Mesendoderm (in vitro differentiated cells): ENCODE measurements around the gene OBSCN.
A peak's percentile ranks its signal among the peaks of the same experiment; 100 is the strongest.

Experiments
- DNase-seq: peaks from one replicate; pipeline ENCODE4 v3.0.0; 2013
- H2AK5ac ChIP-seq: 2 replicates; pipeline ENCODE4 v1.6.1; 2013; ENCODE audit warnings: low read length, inconsistent platforms
- H2BK120ac ChIP-seq: 2 replicates; pipeline ENCODE4 v1.6.1; 2013; ENCODE audit warnings: low read depth, mild to moderate bottlenecking, low read length, moderate library complexity, mixed read lengths
- H2BK15ac ChIP-seq: replicated peaks from 2 replicates; pipeline ENCODE4 v1.6.1; 2013; ENCODE audit warnings: low read depth, mild to moderate bottlenecking, moderate library complexity
- H2BK5ac ChIP-seq: 2 replicates; pipeline ENCODE4 v1.6.1; 2013; ENCODE audit warnings: low read length, inconsistent platforms
- H3K18ac ChIP-seq: 2 replicates; pipeline ENCODE4 v1.6.1; 2013; ENCODE audit warnings: mild to moderate bottlenecking, low read length, mixed read lengths
- H3K23ac ChIP-seq: one replicate; pipeline ENCODE4 v1.6.1; 2013; ENCODE audit warnings: low read length
- H3K27ac ChIP-seq: 2 replicates; pipeline ENCODE4 v1.5.1; 2013; ENCODE audit warnings: low read depth, mild to moderate bottlenecking, inconsistent platforms, low read length, moderate library complexity
- H3K27me3 ChIP-seq: 2 replicates; pipeline ENCODE4 v1.6.1; 2013; ENCODE audit warnings: low read length, control low read depth, mild to moderate bottlenecking, inconsistent platforms; ENCODE audit not compliant: insufficient read depth, poor library complexity
- H3K36me3 ChIP-seq: 2 replicates; pipeline ENCODE4 v1.6.1; 2013; ENCODE audit warnings: low read length, inconsistent platforms; ENCODE audit not compliant: control insufficient read depth, insufficient read depth
- H3K4ac ChIP-seq: one replicate; pipeline ENCODE4 v1.6.1; 2013; ENCODE audit warnings: low read depth, mild to moderate bottlenecking, low read length, moderate library complexity
- H3K4me1 ChIP-seq: 2 replicates; pipeline ENCODE4 v1.6.1; 2013; ENCODE audit warnings: low read depth, low read length, inconsistent platforms; ENCODE audit not compliant: control insufficient read depth
- H3K4me2 ChIP-seq: 2 replicates; pipeline ENCODE4 v1.6.1; 2013; ENCODE audit warnings: low read length
- H3K4me3 ChIP-seq: 2 replicates; pipeline ENCODE4 v1.5.1; 2013; ENCODE audit warnings: mild to moderate bottlenecking, low read length
- H3K56ac ChIP-seq: one replicate; pipeline ENCODE4 v1.6.1; 2013; ENCODE audit warnings: low read length
- H3K79me1 ChIP-seq: 2 replicates; pipeline ENCODE4 v1.6.1; 2013; ENCODE audit warnings: low read length, inconsistent platforms
- H3K79me2 ChIP-seq: 2 replicates; pipeline ENCODE4 v1.6.1; 2013; ENCODE audit warnings: mild to moderate bottlenecking, low read length; ENCODE audit not compliant: control insufficient read depth, insufficient read depth
- H3K9ac ChIP-seq: 2 replicates; pipeline ENCODE4 v1.6.1; 2013; ENCODE audit warnings: low read length, inconsistent platforms
- H4K5ac ChIP-seq: one replicate; pipeline ENCODE4 v1.6.1; 2013; ENCODE audit warnings: low read length
- H4K8ac ChIP-seq: one replicate; pipeline ENCODE4 v1.6.1; 2013; ENCODE audit warnings: low read depth, mild to moderate bottlenecking, control low read depth, low read length, moderate library complexity
- WGBS: extraction: QIAGEN DNeasy Blood & Tissue Kit; methylation state at CpG from one replicate; pipeline ENCODE4 v1.1.7; 2013; ENCODE audit warnings: low lambda C conversion rate, missing lambda C conversion rate; ENCODE audit not compliant: insufficient coverage; ENCODE audit errors: extremely low coverage; 5-methylcytosine and 5-hydroxymethylcytosine counted together

Gene OBSCN

GRCh38 chr1:228414511-228415211, 206.8 kb downstream of the OBSCN start:
- no peak overlapping the region for H2AK5ac ChIP-seq
- H3K79me1 ChIP-seq: no peaks in the 10 kb centered on the region
- no peak overlapping the region for H3K23ac ChIP-seq
- peak overlapping the region; percentile 23 for H3K9ac ChIP-seq
- no CpG with 5 or more reads among the region's 25 CpGs for WGBS
- DNase-seq: no peak
- H2BK120ac ChIP-seq: no peak overlapping the region
- H3K27me3 ChIP-seq: no peaks in the 10 kb centered on the region
- no peak overlapping the region for H2BK5ac ChIP-seq
- no peak overlapping the region for H4K8ac ChIP-seq
- no peak overlapping the region for H3K4me2 ChIP-seq
- H3K27ac ChIP-seq: no peak overlapping the region
- no peaks in the 10 kb centered on the region for H3K36me3 ChIP-seq
- H2BK15ac ChIP-seq: no peak overlapping the region
- H3K4ac ChIP-seq: no peak overlapping the region
- no peaks in the 10 kb centered on the region for H3K79me2 ChIP-seq
- peaks cover 14% of the 10 kb centered on the region for H3K4me1 ChIP-seq
- H3K18ac ChIP-seq: no peak overlapping the region
- no peak overlapping the region for H3K4me3 ChIP-seq
- H3K56ac ChIP-seq: no peak overlapping the region
- H4K5ac ChIP-seq: no peak overlapping the region

DNA sequence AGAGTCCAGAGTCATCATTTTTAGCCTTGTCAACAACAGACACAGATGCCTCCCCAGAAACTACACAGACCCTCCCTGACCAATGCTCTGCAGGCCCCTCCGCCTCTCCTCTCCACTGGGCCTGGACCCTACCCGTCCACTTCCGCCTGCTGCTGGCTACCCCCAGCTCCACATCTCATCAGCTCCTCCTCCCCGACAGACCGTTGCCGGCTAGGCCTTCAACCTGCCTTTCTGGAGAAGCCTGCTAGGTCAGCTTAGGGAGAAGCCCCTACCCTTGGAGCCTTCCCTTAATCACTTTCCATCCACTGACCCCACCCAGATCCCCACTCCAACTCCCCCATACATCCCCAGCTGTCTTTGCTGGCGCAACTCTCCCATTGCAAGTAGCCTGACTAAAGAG, 207.4 kb downstream of the OBSCN start:
- Histone ChIP-seq H3K18ac (no peak overlapping the region), H3K9ac (peak overlapping the region; percentile 23), H3K4me2 (no peak overlapping the region), H3K23ac (no peak overlapping the region), H3K27me3 (no peaks in the 10 kb centered on the region), H2BK15ac (no peak overlapping the region), H3K36me3 (no peaks in the 10 kb centered on the region), H3K4ac (no peak overlapping the region), H3K56ac (no peak overlapping the region), H4K5ac (no peak overlapping the region), H2AK5ac (no peak overlapping the region), H3K79me1 (no peaks in the 10 kb centered on the region), H3K27ac (no peak overlapping the region), H3K79me2 (no peaks in the 10 kb centered on the region), H3K4me1 (peaks cover 14% of the 10 kb centered on the region), H2BK120ac (no peak overlapping the region), H4K8ac (no peak overlapping the region), H2BK5ac (no peak overlapping the region), H3K4me3 (no peak overlapping the region)
- DNase-seq: no peak
- no CpG with 5 or more reads among the region's 7 CpGs for WGBS

- H2BK120ac ChIP-seq: no peak overlapping the region
- H3K4me1 ChIP-seq: peaks cover 14% of the 10 kb centered on the region
- no peak overlapping the region for H2AK5ac ChIP-seq
- DNase-seq: no peak
- no peak overlapping the region for H3K27ac ChIP-seq
- H3K4me3 ChIP-seq: peak overlapping the region; percentile 38
- H3K79me1 ChIP-seq: no peaks in the 10 kb centered on the region
- H3K9ac ChIP-seq: peak overlapping the region; percentile 74
- H3K4ac ChIP-seq: peak overlapping the region; percentile 93
- H4K5ac ChIP-seq: no peak overlapping the region
- peak overlapping the region; percentile 10 for H3K4me2 ChIP-seq
- no peak overlapping the region for H3K23ac ChIP-seq
- peak overlapping the region; percentile 91 for H3K18ac ChIP-seq
- no peaks in the 10 kb centered on the region for H3K79me2 ChIP-seq
- WGBS: no CpG with 5 or more reads among the region's 23 CpGs
- H2BK15ac ChIP-seq: no peak overlapping the region
- peak overlapping the region; percentile 83 for H3K56ac ChIP-seq
- no peaks in the 10 kb centered on the region for H3K36me3 ChIP-seq
- H2BK5ac ChIP-seq: no peak overlapping the region
- no peak overlapping the region for H4K8ac ChIP-seq
- no peaks in the 10 kb centered on the region for H3K27me3 ChIP-seq
Observed at GRCh38 chr1:228415853-228416216, 208.0 kb downstream of the OBSCN start.

DNA sequence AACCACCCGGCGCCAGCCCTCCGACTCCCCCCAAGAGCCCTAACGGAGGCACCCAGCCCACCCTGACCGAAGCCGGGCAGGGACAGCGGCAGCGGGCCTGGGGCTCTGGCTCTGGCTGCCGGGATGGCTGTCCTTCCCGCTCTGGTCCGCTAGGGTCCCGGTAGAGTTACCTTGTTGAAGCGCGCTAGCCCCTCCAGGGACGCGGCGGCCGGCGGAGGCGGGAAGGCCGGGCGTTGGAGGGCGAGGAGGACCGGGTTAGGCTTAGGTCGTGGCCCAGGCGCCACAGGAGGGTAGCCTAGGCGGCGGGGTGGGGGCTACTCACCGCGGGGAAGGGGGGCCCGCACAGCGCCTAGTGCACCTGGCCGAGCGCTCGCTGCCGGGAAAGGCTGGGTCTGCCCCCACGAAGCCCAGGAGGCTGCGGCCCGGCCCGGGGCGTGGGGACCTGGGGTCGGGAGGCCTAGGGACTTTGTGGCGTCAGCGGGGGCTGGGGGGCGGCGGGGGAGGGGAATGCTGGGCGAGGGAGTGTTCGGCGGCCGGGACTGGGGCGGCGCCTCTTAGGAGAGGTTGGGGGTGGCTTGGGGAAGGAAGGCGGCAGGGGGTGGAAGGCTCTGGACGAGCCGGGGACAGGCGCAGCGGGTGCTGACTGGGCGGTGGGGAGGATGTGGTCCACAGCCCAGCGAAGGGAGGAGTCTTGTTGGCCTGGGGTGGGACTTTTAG, 208.5 kb downstream of the OBSCN start, which contains the start of gene TRIM17:
Gene TRIM17, minus strand, starts transcription at position 645 of the 717 bp plus-strand sequence. CDS start 1,789 bp downstream, outside the sequence.
- Histone ChIP-seq H3K27ac (no peak within 1 kb of the TSS), H3K4me3 (peak within 1 kb of the TSS; percentile 38), H3K9ac (peak within 1 kb of the TSS; percentile 74), H2BK120ac (no peak within 1 kb of the TSS), H3K4me2 (peak within 1 kb of the TSS; percentile 10), H3K36me3 (no peaks in the 10 kb centered on the region), H3K18ac (peak within 1 kb of the TSS; percentile 91), H3K56ac (peak within 1 kb of the TSS; percentile 83), H3K79me2 (no peaks in the 10 kb centered on the region), H2BK5ac (no peak within 1 kb of the TSS), H3K27me3 (no peaks in the 10 kb centered on the region), H2AK5ac (no peak within 1 kb of the TSS), H2BK15ac (peak within 1 kb of the TSS; percentile 60), H3K23ac (peak within 1 kb of the TSS; percentile 85), H3K79me1 (no peaks in the 10 kb centered on the region), H3K4me1 (peaks cover 14% of the 10 kb centered on the region), H4K5ac (no peak within 1 kb of the TSS), H4K8ac (no peak within 1 kb of the TSS), H3K4ac (peak within 1 kb of the TSS; percentile 93)
- DNase-seq: peak; percentile 91
- WGBS: no CpG with 5 or more reads among the region's 59 CpGs

DNA sequence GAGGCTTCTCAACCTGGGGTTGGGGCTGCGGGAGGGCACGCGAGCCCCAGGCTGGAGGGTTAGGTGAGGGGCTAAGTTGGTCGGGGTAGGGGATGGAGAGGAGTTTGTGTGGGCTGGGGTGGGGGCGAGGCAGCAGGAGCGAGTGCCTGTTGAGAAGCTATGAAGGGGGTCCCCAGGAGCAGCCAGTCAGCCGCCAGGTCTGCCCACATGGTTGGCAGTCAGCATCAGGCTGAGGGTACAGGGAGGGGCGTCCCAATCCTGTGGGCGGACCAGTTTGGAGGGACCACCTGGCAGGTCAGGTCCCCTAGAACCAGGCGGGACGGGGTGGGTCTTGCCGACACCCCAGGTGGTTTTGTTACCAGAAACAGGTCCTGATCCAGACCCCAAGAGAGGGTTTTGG, 209.2 kb downstream of the OBSCN start:
- no peaks in the 10 kb centered on the region for H3K79me2 ChIP-seq
- no peak overlapping the region for H2BK120ac ChIP-seq
- H3K56ac ChIP-seq: peak overlapping the region; percentile 79

More for the DNA sequence above, 209.2 kb downstream of the OBSCN start:
- no peaks in the 10 kb centered on the region for H3K36me3 ChIP-seq
- no peaks in the 10 kb centered on the region for H3K79me1 ChIP-seq
- H4K5ac ChIP-seq: no peak overlapping the region
- H3K4me1 ChIP-seq: peaks cover 14% of the 10 kb centered on the region
- no CpG with 5 or more reads among the region's 12 CpGs for WGBS
- no peak overlapping the region for H3K9ac ChIP-seq
- H2AK5ac ChIP-seq: no peak overlapping the region
- no peaks in the 10 kb centered on the region for H3K27me3 ChIP-seq
- H2BK15ac ChIP-seq: no peak overlapping the region
- no peak overlapping the region for H3K27ac ChIP-seq
- no peak overlapping the region for H4K8ac ChIP-seq
- peak overlapping the region; percentile 85 for H3K23ac ChIP-seq
- H3K4me2 ChIP-seq: peak overlapping the region; percentile 9
- peak overlapping the region; percentile 91 for H3K18ac ChIP-seq
- no peak for DNase-seq
- no peak overlapping the region for H3K4ac ChIP-seq
- H3K4me3 ChIP-seq: no peak overlapping the region
- no peak overlapping the region for H2BK5ac ChIP-seq
